ENCODE data around the gene EFCAB11.

Gene EFCAB11

GRCh38 chr14:89956661-89957009 is 2.1 kb upstream of the EFCAB11 start:
- DNase-seq = no peak

GRCh38 chr14:89955745-89956660 is 1.5 kb upstream of the EFCAB11 start, which contains the start of gene TDP1:
Gene TDP1, plus strand, starts transcription at chr14:89955927. Its CDS starts 7,188 bp downstream, at chr14:89963115.
- peak; percentile 88 to 97 (median 92) for DNase-seq

DNA sequence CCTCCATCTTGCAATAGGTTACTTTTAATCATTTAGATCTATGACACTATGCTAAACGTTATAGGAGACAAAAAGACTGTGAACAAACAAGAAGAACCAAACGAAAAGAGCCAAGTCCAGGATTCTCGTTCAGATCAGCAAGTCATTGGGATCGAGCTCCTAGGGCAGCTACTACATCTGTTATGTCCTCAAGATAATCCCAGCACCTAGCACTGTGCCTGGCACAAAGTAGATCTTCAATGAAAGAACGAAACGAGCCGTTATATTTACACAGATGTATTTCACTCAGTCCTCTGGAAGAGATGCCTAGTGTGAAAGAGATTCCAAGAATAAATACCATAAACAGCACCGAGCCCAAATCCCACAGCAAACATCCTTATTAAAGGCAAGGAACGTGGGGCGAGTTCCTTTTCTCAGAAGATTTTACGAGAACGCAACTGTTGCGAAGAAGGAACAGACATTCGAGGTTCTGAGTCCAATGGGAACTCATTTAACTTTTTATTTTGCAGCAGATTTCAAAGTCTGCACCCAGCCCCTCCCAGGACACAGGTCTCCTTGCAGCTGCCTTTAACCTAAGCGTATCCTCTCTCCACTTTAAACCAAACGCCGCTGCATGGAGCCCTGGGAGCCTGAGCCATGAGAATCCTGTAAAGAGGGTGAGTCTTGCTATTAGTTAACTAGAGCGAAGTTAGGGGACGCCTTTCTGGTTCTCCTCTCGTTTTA is 653 bp upstream of the EFCAB11 start:
- peak in 1 of 4 experiments; percentile 28 for DNase-seq

GRCh38 chr14:89953602-89954001 is 928 bp downstream of the EFCAB11 start:
- DNase-seq = no peak

- no peak for DNase-seq
Observed at GRCh38 chr14:89952576-89952975, 2.0 kb downstream of the EFCAB11 start.

DNA sequence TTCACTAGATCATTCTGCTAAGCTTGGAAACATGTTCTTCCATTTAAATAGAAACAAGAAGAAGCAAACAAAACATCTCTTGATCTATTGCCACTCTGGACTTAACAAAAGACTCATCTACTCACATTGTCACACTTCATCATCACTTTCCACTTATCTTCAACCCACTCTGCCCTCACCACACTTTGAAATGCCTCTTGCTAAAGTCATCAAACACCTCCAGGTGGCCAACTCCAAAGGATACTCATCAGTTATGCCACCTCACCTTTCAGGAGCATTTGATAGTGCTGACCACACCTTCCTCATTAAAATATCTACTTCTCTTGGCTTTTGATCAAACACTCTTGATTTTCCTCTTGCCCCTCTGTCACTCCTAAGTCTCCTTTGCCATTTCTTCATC is 7.2 kb downstream of the EFCAB11 start:
- no peak for DNase-seq

DNA sequence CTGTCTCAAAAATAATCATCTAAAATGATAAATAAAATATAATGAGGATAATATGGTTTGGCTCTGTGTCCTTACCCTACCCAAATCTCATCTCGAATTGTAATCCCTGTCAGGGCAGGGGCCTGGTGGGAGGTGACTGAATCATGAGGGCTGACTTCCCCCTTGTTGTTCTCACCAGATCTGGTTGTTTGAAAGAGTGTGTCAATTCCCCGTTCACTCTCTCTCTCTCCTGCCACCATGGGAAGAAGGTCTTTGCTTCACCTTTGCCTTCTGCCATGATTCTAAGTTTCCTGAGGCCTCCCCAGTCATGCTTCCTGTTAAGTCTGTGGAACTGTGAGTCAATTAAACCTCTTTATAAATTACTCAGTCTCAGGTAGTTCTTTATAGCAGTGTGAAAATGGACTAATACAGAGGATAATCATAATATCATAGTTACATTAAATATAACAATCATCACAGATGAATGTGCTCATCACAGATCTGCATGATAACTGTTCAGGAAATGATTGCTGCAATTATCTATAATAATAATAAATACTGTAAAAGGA is 12.6 kb downstream of the EFCAB11 start:
- DNase-seq = no peak

GRCh38 chr14:89936654-89937185 is 17.8 kb downstream of the EFCAB11 start:
- DNase-seq = no peak

DNA sequence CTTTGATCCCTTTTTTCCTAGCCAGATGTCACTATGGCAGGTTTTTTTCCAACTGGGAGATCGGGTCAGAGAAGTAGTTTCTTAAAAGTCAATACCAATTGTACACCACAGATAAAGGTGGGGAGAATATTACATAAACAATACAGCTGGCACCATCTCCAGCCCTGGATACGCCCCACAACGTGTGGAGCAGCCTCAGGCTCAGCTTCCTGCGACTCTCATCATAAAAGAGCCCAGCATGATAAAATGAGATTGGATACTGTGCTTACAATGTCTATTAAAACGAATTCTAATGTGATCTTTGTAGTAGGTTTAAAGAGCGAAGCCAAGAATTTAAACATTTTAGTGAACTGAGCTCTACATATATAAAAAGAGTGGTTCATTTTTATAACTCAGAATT is 21.5 kb downstream of the EFCAB11 start:
- DNase-seq = no peak

GRCh38 chr14:89927186-89927865 is 27.2 kb downstream of the EFCAB11 start:
- DNase-seq = no peak

- DNase-seq = no peak
Observed at GRCh38 chr14:89926694-89927093, 27.8 kb downstream of the EFCAB11 start.

GRCh38 chr14:89924268-89924667 is 30.3 kb downstream of the EFCAB11 start:
- DNase-seq = no peak

- DNase-seq = no peak
Observed at GRCh38 chr14:89922031-89922907, 32.3 kb downstream of the EFCAB11 start.

DNA sequence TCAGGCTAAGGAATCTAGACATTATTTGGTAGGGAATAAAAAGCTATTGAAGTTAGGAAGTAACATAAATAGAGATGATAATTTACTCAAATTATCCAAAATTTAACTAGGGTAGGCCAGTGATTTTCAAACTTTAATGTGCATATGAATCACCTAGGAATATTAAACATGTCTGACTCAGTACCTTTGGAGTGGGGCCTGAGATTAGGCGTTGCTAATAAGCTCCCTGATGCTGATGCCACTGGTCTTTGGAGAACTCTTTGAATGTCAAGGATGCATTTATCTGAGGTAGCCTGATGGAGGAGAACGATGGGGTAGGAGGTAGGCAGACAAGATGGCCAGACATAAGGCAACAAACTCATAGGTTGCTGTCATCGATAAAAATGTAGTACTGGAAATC is 33.2 kb downstream of the EFCAB11 start:
- no peak for DNase-seq

- no peak for DNase-seq
Observed at GRCh38 chr14:89920056-89920455, 34.5 kb downstream of the EFCAB11 start.

- DNase-seq = no peak
Observed at GRCh38 chr14:89918721-89919120, 35.8 kb downstream of the EFCAB11 start.

DNA sequence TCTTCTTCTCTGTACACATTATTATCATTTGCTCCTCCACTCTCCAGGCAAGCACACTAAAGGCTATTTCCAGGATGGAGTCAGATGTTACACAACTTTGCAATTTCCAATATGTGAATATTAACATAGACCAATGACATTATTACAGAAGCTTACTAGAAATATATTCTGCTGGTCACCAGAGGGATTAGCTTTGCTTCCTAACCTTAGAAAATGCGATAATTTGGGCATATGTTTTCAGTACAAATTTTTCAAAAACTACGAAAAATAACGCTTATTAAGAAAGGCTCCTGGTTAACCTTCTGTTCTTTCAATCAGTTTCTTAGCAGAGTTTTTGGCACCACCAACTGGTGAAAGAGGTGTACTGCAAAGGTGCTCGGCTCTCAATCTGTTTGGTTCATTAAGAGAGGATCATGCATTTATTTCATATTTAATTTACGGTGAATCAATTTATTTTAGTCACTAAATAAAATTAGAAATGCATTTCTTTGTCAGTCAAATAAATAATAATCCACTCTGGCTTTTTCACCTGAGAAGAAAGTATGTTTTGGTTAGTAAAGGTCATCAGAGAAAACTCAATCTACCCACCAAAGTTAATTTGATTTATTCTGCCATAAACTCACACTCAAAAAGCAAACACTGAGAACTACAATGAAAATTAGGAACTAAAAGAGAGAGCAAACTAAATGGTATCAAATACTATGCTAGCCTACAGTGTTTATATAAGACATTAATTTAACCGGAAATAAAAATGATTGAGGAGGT is 39.2 kb downstream of the EFCAB11 start:
- DNase-seq = peak; percentile 9 to 46 (median 27)

- DNase-seq = no peak
Observed at GRCh38 chr14:89912667-89913211, 41.8 kb downstream of the EFCAB11 start.

- no peak for DNase-seq
Observed at GRCh38 chr14:89912221-89912620, 42.3 kb downstream of the EFCAB11 start.

GRCh38 chr14:89911010-89911919 is 43.3 kb downstream of the EFCAB11 start:
- DNase-seq = no peak

All from activated CD4-positive, CD25-positive, alpha-beta regulatory T cell (primary cell).